Measurements from ENCODE around the gene POLR2E.
A peak's percentile ranks its signal among the peaks of the same experiment; 100 is the strongest.
"Not testable (repeated sequence)": the region's sequence is repeated elsewhere in the genome, so short reads cannot be mapped to it uniquely, and the experiment has no call there.

Gene POLR2E

GRCh38 chr19:1125601-1126467, 30.7 kb upstream of the POLR2E start:
- no peak for DNase-seq

- no peak for DNase-seq
Observed at GRCh38 chr19:1123885-1124677, 28.9 kb upstream of the POLR2E start.

- no peak for DNase-seq
Observed at GRCh38 chr19:1123381-1123780, 28.2 kb upstream of the POLR2E start.

- DNase-seq: no peak
Observed at GRCh38 chr19:1122972-1123363, 27.8 kb upstream of the POLR2E start.

GRCh38 chr19:1122021-1122971, 27.1 kb upstream of the POLR2E start:
- no peak for DNase-seq

- no peak for DNase-seq
Observed at GRCh38 chr19:1121395-1121794, 26.2 kb upstream of the POLR2E start.

- DNase-seq: no peak
Observed at GRCh38 chr19:1119475-1120217, 24.5 kb upstream of the POLR2E start.

GRCh38 chr19:1118999-1119398, 23.8 kb upstream of the POLR2E start:
- DNase-seq: no peak

GRCh38 chr19:1117654-1118053, 22.5 kb upstream of the POLR2E start:
- no peak for DNase-seq

GRCh38 chr19:1116726-1117581, 21.8 kb upstream of the POLR2E start:
- DNase-seq: no peak

GRCh38 chr19:1115646-1116420, 20.7 kb upstream of the POLR2E start:
- DNase-seq: no peak

GRCh38 chr19:1114728-1115127, 19.6 kb upstream of the POLR2E start:
- not testable (repeated sequence) for DNase-seq

- no peak for DNase-seq
Observed at GRCh38 chr19:1113986-1114483, 18.9 kb upstream of the POLR2E start.

GRCh38 chr19:1113030-1113985, 18.1 kb upstream of the POLR2E start:
- peak; percentile 97 for DNase-seq

- no peak for DNase-seq
Observed at GRCh38 chr19:1112268-1113029, 17.3 kb upstream of the POLR2E start.

- no peak for DNase-seq
Observed at GRCh38 chr19:1111641-1112267, 16.6 kb upstream of the POLR2E start.

GRCh38 chr19:1110809-1111640, 15.8 kb upstream of the POLR2E start:
- no peak for DNase-seq

Measured in right forelimb (tissue), 1 donor.